Bronchial epithelial cell (primary cell): ENCODE results near the gene TRAF1. TPM values are rescaled to one million over a fixed set of nuclear protein-coding genes. Genes with fewer than 3 reads are reported as not detected.

Source experiments
- DNase-seq: peaks from one replicate; pipeline ENCODE4 v3.0.0-alpha.2; 2010; ENCODE audit warnings: low read depth
- FAIRE-seq: peaks from 2 replicates; lab custom pipeline; 2011; peaks lifted over from hg19 to GRCh38; lab: Jason Lieb, UNC
- H3K27me3 ChIP-seq: 2 replicates; pipeline ENCODE4 v1.5.1; 2011; ENCODE audit warnings: low read length; ENCODE audit not compliant: control insufficient read depth, insufficient read depth
- H3K36me3 ChIP-seq: 2 replicates; pipeline ENCODE4 v1.5.1; 2011; ENCODE audit warnings: low read length; ENCODE audit not compliant: control insufficient read depth, insufficient read depth
- H3K4me3 ChIP-seq: 2 replicates; pipeline ENCODE4 v1.5.1; 2011; ENCODE audit warnings: mild to moderate bottlenecking, low read depth, low read length, control low read depth
- total RNA-seq: library from RNA; depleted of rRNA; stranded (reverse); fragments of >200 nt; gene quantifications from 2 replicates; pipeline ENCODE4 v1.2.1, GENCODE V29; 2014
- TF ChIP-seq, protein P1 (sequence below): IDR thresholded peaks from 2 replicates; pipeline ENCODE4 v1.5.1; 2011; ENCODE audit warnings: mild to moderate bottlenecking, moderate library complexity, low read length, control low read depth, inconsistent platforms; ENCODE audit not compliant: insufficient read depth, severe bottlenecking

The TRAF1 gene
- total RNA-seq, 1 donor from 2014 or later = 0.79 TPM

- Histone ChIP-seq H3K4me3 (no peak overlapping the region), H3K27me3 (no peaks in the 10 kb centered on the region), H3K36me3 (no peaks in the 10 kb centered on the region)
- FAIRE-seq (no peak), DNase-seq (no peak)
- TF ChIP-seq, protein P1, sequence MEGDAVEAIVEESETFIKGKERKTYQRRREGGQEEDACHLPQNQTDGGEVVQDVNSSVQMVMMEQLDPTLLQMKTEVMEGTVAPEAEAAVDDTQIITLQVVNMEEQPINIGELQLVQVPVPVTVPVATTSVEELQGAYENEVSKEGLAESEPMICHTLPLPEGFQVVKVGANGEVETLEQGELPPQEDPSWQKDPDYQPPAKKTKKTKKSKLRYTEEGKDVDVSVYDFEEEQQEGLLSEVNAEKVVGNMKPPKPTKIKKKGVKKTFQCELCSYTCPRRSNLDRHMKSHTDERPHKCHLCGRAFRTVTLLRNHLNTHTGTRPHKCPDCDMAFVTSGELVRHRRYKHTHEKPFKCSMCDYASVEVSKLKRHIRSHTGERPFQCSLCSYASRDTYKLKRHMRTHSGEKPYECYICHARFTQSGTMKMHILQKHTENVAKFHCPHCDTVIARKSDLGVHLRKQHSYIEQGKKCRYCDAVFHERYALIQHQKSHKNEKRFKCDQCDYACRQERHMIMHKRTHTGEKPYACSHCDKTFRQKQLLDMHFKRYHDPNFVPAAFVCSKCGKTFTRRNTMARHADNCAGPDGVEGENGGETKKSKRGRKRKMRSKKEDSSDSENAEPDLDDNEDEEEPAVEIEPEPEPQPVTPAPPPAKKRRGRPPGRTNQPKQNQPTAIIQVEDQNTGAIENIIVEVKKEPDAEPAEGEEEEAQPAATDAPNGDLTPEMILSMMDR = no peak
These were observed 6.5 kb downstream of the TRAF1 start for GRCh38 chr9:120919843-120920805.

DNA sequence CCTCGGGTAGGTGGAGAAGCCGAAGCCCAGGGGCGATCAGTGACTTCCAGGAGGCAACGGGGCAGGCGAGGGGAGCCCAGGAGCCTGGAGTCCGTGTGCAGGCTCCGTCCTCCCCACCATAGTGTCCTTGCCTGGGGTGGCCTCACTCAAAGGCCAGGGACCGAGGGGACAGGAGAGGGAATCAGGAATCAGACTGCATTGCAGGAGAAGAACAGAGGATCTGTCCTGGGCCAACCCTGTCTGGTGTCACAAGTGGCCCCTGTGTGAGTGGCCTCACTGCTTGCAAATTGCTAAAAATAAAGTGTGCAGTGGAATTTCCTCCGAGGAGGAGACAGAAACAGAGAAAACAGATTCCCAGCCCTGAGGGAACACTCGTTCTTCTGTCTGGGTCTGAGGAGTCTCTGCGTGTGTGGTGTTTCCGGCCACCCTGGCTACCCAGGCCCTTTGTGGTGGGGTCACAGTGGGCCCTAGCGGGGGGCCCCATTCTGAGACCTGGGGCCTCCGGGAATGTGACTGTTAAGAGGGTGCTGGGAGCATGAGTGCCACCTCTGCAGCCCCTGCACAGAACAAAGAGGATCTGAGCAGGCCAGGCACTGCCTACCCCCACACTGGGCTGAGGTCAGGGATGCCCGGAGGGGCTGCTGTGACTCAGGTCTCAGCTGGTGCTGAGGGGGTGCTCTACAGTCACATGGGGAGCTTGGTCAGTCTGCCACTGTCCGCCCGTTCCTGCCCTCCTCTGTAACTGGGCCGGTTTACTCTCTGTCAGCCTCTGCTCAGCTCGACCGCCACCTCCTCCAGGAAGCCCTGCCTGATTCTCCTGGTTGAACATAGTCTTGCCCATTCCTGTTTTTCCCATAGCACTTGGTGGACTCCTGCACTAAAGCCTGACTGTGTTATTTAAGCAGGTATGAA, 7.4 kb downstream of the TRAF1 start:
- H3K27me3 ChIP-seq = no peaks in the 10 kb centered on the region
- DNase-seq = no peak
- TF ChIP-seq, protein P1 = no peak
- H3K4me3 ChIP-seq = no peak overlapping the region
- no peaks in the 10 kb centered on the region for H3K36me3 ChIP-seq
- no peak for FAIRE-seq

- Histone ChIP-seq H3K27me3 (no peaks in the 10 kb centered on the region), H3K4me3 (no peak overlapping the region), H3K36me3 (no peaks in the 10 kb centered on the region)
- TF ChIP-seq, protein P1 = no peak
- FAIRE-seq = no peak
- DNase-seq = no peak
These were observed 8.4 kb downstream of the TRAF1 start for GRCh38 chr9:120917929-120918762.

- no peak overlapping the region for H3K4me3 ChIP-seq
- TF ChIP-seq, protein P1 = no peak
- H3K27me3 ChIP-seq = no peaks in the 10 kb centered on the region
- no peaks in the 10 kb centered on the region for H3K36me3 ChIP-seq
- DNase-seq = no peak
- FAIRE-seq = no peak
These were observed 9.4 kb downstream of the TRAF1 start for GRCh38 chr9:120916991-120917880.
